GM23338 (cell line): ENCODE results near the gene RPTOR. TPM values are rescaled to one million over a fixed set of nuclear protein-coding genes. Genes with fewer than 3 reads are reported as not detected.

Experiments used
- ATAC-seq: fragments of 200-7000 bp; cut with Tn5 transposase; 3 replicates; pipeline ENCODE4 v1.9.1; 2020
- DNase-seq: peaks from one replicate; pipeline ENCODE4 v3.0.0-alpha.2; 2015; ENCODE audit warnings: low spot score
- H2AFZ ChIP-seq: fragments of 200-600 bp; sonication (generic); 2 replicates; pipeline ENCODE4 v1.8.0; 2016; ENCODE audit warnings: antibody characterized with exemption, mild to moderate bottlenecking, moderate library complexity
- H3F3A ChIP-seq: fragments of 200-600 bp; sonication (generic); replicated peaks from 2 replicates; pipeline ENCODE4 v1.8.0; 2017; ENCODE audit warnings: antibody characterized with exemption, mixed run types, low read depth
- H3K27ac ChIP-seq: fragments of 200-600 bp; sonication (generic); 2 replicates; pipeline ENCODE4 v1.6.1; 2016; ENCODE audit warnings: low read depth
- H3K27me3 ChIP-seq: fragments of 200-600 bp; sonication (generic); 2 replicates; pipeline ENCODE4 v1.8.0; 2016; ENCODE audit warnings: mild to moderate bottlenecking, mixed run types, moderate library complexity; ENCODE audit not compliant: insufficient read depth
- H3K36me3 ChIP-seq: fragments of 200-600 bp; sonication (generic); 2 replicates; pipeline ENCODE4 v1.8.0; 2016; ENCODE audit warnings: mild to moderate bottlenecking; ENCODE audit not compliant: insufficient read depth
- H3K4me1 ChIP-seq: fragments of 200-600 bp; sonication (generic); 2 replicates; pipeline ENCODE4 v1.8.0; 2016; ENCODE audit warnings: mild to moderate bottlenecking, moderate library complexity; ENCODE audit not compliant: insufficient read depth
- H3K4me2 ChIP-seq: fragments of 200-600 bp; sonication (generic); 2 replicates; pipeline ENCODE4 v1.7.1; 2017; ENCODE audit warnings: mixed run types
- H3K4me3 ChIP-seq: fragments of 200-600 bp; sonication (generic); 2 replicates; pipeline ENCODE4 v1.6.1; 2016; ENCODE audit warnings: mixed run types
- H3K79me2 ChIP-seq: fragments of 200-600 bp; sonication (generic); replicated peaks from 2 replicates; pipeline ENCODE4 v1.8.0; 2017; ENCODE audit warnings: mild to moderate bottlenecking; ENCODE audit not compliant: insufficient read depth
- H3K9me2 ChIP-seq: fragments of 200-600 bp; sonication (generic); 2 replicates; pipeline ENCODE4 v1.8.0; 2017; ENCODE audit not compliant: insufficient read depth
- H4K20me1 ChIP-seq: fragments of 200-600 bp; sonication (generic); replicated peaks from 2 replicates; pipeline ENCODE4 v1.8.0; 2017; ENCODE audit warnings: mild to moderate bottlenecking; ENCODE audit not compliant: insufficient read depth
- H3K27ac Mint-ChIP-seq: 2 replicates; pipeline ENCODE4 v1.8.0; 2020; ENCODE audit warnings: inconsistent platforms, mild to moderate bottlenecking, moderate library complexity, mixed read lengths
- H3K27me3 Mint-ChIP-seq: 3 replicates; pipeline ENCODE4 v1.8.0; 2022; ENCODE audit warnings: low read depth, mild to moderate bottlenecking, moderate library complexity, mixed read lengths, inconsistent platforms; ENCODE audit not compliant: insufficient read depth, poor library complexity
- H3K36me3 Mint-ChIP-seq: 3 replicates; pipeline ENCODE4 v1.8.0; 2021; ENCODE audit warnings: low read depth, mild to moderate bottlenecking, inconsistent platforms, moderate library complexity, mixed read lengths
- H3K4me1 Mint-ChIP-seq: 3 replicates; pipeline ENCODE4 v1.8.0; 2020; ENCODE audit warnings: mild to moderate bottlenecking, inconsistent platforms, mixed read lengths
- H3K4me3 Mint-ChIP-seq: 3 replicates; pipeline ENCODE4 v1.8.0; 2021; ENCODE audit warnings: moderate library complexity, mild to moderate bottlenecking, inconsistent platforms, mixed read lengths
- H3K9me3 Mint-ChIP-seq: 3 replicates; pipeline ENCODE4 v1.8.0; 2020; ENCODE audit warnings: moderate library complexity, mild to moderate bottlenecking, inconsistent platforms, mixed read lengths
- CREB1 ChIP-seq: fragments of 250-450 bp; sonication (Bioruptor Pico); IDR thresholded peaks from 2 replicates; pipeline ENCODE4 v1.5.0; 2020; ENCODE audit warnings: low read depth, mild to moderate bottlenecking, moderate library complexity
- EZH2 ChIP-seq: fragments of 200-600 bp; sonication (generic); IDR thresholded peaks from one replicate; pipeline ENCODE4 v1.8.0; 2017; ENCODE audit warnings: antibody characterized with exemption, mild to moderate bottlenecking, low read depth; ENCODE audit not compliant: unreplicated experiment
- EZH2phosphoT487 ChIP-seq: fragments of 200-600 bp; sonication (generic); IDR thresholded peaks from one replicate; pipeline ENCODE4 v1.8.1; 2018; ENCODE audit warnings: antibody characterized with exemption; ENCODE audit not compliant: unreplicated experiment
- JUNB ChIP-seq: IDR thresholded peaks from one replicate; pipeline ENCODE4 v1.6.1; 2016; ENCODE audit warnings: antibody characterized with exemption; ENCODE audit not compliant: unreplicated experiment
- NANOG ChIP-seq: IDR thresholded peaks from 2 replicates; pipeline ENCODE4 v1.6.1; 2016; ENCODE audit warnings: antibody characterized with exemption, borderline replicate concordance
- POLR2AphosphoS5 ChIP-seq: IDR thresholded peaks from 2 replicates; pipeline ENCODE4 v1.6.1; 2016; ENCODE audit warnings: antibody characterized with exemption, low read depth
- STAT1 ChIP-seq: IDR thresholded peaks from one replicate; pipeline ENCODE4 v1.6.1; 2016; ENCODE audit warnings: antibody characterized with exemption; ENCODE audit not compliant: unreplicated experiment
- ZNF114 ChIP-seq: fragments of 250-450 bp; sonication (Bioruptor Pico); IDR thresholded peaks from 2 replicates; pipeline ENCODE4 v1.5.0; 2020; ENCODE audit warnings: mild to moderate bottlenecking, moderate library complexity
- ZNF331 ChIP-seq: fragments of 250-450 bp; sonication (Bioruptor Pico); IDR thresholded peaks from 2 replicates; pipeline ENCODE4 v1.5.0; 2020; ENCODE audit warnings: low read depth, mild to moderate bottlenecking, moderate library complexity
- polyA plus RNA-seq: library from polyadenylated mRNA; unstranded; fragments of >200 nt; fragmentation: Nextera tagmentation; extraction: Ambion mirVana; gene quantifications from 2 replicates; pipeline ENCODE4 v1.2.1, GENCODE V29; 2016
- total RNA-seq: library from RNA; depleted of rRNA; stranded (reverse); fragments of >200 nt; shearing (Covaris generic); gene quantifications from 2 replicates; pipeline ENCODE4 v1.2.3, GENCODE V29; 2014
- TF ChIP-seq, protein P1 (sequence below): IDR thresholded peaks from one replicate; pipeline ENCODE4 v1.6.1; 2018; ENCODE audit warnings: antibody characterized with exemption; ENCODE audit not compliant: unreplicated experiment
- TF ChIP-seq, protein P2 (sequence below): fragments of 250-450 bp; sonication (Bioruptor Pico); IDR thresholded peaks from 2 replicates; pipeline ENCODE4 v1.5.0; 2020; ENCODE audit warnings: mild to moderate bottlenecking, moderate library complexity
- TF ChIP-seq, protein P3 (sequence below), 2 experiments: fragments of 200-600 bp in 1 of 2; sonication (generic) in 1 of 2; conservative IDR thresholded peaks; 2 replicates each; pipeline versions ENCODE4 v1.5.1 to v1.6.1; 2016 to 2017; ENCODE audit warnings: antibody characterized with exemption in 2 of 2, low read depth in 2 of 2, mild to moderate bottlenecking in 2 of 2, moderate library complexity in 1 of 2
- TF ChIP-seq, protein P4 (sequence below): IDR thresholded peaks from 2 replicates; pipeline ENCODE4 v1.6.1; 2016; ENCODE audit warnings: antibody characterized with exemption

RPTOR gene
- total and polyA plus RNA-seq, 2 experiments from 2014 or later: 9.5 to 38.0 TPM

DNA sequence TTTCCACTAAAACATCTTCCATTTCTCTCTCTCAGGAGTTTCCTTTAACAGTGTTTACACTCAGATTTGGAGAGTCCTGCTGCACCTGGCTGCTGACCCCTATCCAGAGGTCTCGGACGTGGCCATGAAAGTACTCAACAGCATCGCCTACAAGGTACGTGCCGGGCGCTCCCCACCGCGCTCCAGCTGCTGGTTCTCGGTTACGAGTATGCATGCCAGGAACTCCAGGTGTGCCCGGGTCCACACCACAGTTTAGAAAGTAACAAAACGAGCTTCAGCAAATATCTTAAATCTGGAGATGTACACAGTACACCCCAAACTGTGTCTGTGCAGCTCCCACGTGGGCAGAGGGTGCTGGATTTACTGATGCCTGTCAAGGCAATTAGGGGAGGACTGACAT is 364.1 kb downstream of the RPTOR start:
- DNase-seq (no peak), ATAC-seq (no peak)
- H3K4me3 Mint-ChIP-seq: no peak overlapping the region
- Histone ChIP-seq H3K4me1 (no peaks in the 10 kb centered on the region), H2AFZ (no peak overlapping the region), H3K9me2 (no peaks in the 10 kb centered on the region), H4K20me1 (peaks cover 6% of the 10 kb centered on the region), H3K4me3 (no peak overlapping the region), H3K4me2 (no peak overlapping the region), H3K36me3 (no peaks in the 10 kb centered on the region), H3K27ac (no peak overlapping the region), H3K79me2 (no peaks in the 10 kb centered on the region), H3K27me3 (no peaks in the 10 kb centered on the region), H3F3A (no peaks in the 10 kb centered on the region)
- peaks cover 11% of the 10 kb centered on the region for H3K9me3 Mint-ChIP-seq
- no peak overlapping the region for H3K27ac Mint-ChIP-seq
- TF ChIP-seq NANOG: no peak
- TF ChIP-seq ZNF114 (CRISPR knock-in tag): no peak
- TF ChIP-seq, protein P1, sequence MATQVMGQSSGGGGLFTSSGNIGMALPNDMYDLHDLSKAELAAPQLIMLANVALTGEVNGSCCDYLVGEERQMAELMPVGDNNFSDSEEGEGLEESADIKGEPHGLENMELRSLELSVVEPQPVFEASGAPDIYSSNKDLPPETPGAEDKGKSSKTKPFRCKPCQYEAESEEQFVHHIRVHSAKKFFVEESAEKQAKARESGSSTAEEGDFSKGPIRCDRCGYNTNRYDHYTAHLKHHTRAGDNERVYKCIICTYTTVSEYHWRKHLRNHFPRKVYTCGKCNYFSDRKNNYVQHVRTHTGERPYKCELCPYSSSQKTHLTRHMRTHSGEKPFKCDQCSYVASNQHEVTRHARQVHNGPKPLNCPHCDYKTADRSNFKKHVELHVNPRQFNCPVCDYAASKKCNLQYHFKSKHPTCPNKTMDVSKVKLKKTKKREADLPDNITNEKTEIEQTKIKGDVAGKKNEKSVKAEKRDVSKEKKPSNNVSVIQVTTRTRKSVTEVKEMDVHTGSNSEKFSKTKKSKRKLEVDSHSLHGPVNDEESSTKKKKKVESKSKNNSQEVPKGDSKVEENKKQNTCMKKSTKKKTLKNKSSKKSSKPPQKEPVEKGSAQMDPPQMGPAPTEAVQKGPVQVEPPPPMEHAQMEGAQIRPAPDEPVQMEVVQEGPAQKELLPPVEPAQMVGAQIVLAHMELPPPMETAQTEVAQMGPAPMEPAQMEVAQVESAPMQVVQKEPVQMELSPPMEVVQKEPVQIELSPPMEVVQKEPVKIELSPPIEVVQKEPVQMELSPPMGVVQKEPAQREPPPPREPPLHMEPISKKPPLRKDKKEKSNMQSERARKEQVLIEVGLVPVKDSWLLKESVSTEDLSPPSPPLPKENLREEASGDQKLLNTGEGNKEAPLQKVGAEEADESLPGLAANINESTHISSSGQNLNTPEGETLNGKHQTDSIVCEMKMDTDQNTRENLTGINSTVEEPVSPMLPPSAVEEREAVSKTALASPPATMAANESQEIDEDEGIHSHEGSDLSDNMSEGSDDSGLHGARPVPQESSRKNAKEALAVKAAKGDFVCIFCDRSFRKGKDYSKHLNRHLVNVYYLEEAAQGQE: no peak
- no peak for TF ChIP-seq CREB1 (CRISPR knock-in tag)
- no peak for TF ChIP-seq JUNB
- no peak for TF ChIP-seq ZNF331 (CRISPR knock-in tag)
- TF ChIP-seq EZH2: no peak
- TF ChIP-seq, protein P2, sequence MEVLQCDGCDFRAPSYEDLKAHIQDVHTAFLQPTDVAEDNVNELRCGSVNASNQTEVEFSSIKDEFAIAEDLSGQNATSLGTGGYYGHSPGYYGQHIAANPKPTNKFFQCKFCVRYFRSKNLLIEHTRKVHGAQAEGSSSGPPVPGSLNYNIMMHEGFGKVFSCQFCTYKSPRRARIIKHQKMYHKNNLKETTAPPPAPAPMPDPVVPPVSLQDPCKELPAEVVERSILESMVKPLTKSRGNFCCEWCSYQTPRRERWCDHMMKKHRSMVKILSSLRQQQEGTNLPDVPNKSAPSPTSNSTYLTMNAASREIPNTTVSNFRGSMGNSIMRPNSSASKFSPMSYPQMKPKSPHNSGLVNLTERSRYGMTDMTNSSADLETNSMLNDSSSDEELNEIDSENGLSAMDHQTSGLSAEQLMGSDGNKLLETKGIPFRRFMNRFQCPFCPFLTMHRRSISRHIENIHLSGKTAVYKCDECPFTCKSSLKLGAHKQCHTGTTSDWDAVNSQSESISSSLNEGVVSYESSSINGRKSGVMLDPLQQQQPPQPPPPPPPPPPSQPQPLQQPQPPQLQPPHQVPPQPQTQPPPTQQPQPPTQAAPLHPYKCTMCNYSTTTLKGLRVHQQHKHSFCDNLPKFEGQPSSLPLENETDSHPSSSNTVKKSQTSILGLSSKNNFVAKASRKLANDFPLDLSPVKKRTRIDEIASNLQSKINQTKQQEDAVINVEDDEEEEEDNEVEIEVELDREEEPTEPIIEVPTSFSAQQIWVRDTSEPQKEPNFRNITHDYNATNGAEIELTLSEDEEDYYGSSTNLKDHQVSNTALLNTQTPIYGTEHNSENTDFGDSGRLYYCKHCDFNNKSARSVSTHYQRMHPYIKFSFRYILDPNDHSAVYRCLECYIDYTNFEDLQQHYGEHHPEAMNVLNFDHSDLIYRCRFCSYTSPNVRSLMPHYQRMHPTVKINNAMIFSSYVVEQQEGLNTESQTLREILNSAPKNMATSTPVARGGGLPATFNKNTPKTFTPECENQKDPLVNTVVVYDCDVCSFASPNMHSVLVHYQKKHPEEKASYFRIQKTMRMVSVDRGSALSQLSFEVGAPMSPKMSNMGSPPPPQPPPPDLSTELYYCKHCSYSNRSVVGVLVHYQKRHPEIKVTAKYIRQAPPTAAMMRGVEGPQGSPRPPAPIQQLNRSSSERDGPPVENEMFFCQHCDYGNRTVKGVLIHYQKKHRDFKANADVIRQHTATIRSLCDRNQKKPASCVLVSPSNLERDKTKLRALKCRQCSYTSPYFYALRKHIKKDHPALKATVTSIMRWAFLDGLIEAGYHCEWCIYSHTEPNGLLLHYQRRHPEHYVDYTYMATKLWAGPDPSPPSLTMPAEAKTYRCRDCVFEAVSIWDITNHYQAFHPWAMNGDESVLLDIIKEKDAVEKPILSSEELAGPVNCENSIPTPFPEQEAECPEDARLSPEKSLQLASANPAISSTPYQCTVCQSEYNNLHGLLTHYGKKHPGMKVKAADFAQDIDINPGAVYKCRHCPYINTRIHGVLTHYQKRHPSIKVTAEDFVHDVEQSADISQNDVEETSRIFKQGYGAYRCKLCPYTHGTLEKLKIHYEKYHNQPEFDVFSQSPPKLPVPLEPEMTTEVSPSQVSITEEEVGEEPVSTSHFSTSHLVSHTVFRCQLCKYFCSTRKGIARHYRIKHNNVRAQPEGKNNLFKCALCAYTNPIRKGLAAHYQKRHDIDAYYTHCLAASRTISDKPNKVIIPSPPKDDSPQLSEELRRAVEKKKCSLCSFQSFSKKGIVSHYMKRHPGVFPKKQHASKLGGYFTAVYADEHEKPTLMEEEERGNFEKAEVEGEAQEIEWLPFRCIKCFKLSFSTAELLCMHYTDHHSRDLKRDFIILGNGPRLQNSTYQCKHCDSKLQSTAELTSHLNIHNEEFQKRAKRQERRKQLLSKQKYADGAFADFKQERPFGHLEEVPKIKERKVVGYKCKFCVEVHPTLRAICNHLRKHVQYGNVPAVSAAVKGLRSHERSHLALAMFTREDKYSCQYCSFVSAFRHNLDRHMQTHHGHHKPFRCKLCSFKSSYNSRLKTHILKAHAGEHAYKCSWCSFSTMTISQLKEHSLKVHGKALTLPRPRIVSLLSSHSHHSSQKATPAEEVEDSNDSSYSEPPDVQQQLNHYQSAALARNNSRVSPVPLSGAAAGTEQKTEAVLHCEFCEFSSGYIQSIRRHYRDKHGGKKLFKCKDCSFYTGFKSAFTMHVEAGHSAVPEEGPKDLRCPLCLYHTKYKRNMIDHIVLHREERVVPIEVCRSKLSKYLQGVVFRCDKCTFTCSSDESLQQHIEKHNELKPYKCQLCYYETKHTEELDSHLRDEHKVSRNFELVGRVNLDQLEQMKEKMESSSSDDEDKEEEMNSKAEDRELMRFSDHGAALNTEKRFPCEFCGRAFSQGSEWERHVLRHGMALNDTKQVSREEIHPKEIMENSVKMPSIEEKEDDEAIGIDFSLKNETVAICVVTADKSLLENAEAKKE: no peak
- TF ChIP-seq POLR2AphosphoS5: no peak
- TF ChIP-seq EZH2phosphoT487: no peak
- TF ChIP-seq, protein P3, sequence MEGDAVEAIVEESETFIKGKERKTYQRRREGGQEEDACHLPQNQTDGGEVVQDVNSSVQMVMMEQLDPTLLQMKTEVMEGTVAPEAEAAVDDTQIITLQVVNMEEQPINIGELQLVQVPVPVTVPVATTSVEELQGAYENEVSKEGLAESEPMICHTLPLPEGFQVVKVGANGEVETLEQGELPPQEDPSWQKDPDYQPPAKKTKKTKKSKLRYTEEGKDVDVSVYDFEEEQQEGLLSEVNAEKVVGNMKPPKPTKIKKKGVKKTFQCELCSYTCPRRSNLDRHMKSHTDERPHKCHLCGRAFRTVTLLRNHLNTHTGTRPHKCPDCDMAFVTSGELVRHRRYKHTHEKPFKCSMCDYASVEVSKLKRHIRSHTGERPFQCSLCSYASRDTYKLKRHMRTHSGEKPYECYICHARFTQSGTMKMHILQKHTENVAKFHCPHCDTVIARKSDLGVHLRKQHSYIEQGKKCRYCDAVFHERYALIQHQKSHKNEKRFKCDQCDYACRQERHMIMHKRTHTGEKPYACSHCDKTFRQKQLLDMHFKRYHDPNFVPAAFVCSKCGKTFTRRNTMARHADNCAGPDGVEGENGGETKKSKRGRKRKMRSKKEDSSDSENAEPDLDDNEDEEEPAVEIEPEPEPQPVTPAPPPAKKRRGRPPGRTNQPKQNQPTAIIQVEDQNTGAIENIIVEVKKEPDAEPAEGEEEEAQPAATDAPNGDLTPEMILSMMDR (conservative IDR thresholded peaks at IDR 0.05; ENCODE audit: low read depth in 2 of 2): no peak
- no peak for TF ChIP-seq STAT1
- TF ChIP-seq, protein P4, sequence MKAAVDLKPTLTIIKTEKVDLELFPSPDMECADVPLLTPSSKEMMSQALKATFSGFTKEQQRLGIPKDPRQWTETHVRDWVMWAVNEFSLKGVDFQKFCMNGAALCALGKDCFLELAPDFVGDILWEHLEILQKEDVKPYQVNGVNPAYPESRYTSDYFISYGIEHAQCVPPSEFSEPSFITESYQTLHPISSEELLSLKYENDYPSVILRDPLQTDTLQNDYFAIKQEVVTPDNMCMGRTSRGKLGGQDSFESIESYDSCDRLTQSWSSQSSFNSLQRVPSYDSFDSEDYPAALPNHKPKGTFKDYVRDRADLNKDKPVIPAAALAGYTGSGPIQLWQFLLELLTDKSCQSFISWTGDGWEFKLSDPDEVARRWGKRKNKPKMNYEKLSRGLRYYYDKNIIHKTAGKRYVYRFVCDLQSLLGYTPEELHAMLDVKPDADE: no peak
- peaks cover 24% of the 10 kb centered on the region for H3K36me3 Mint-ChIP-seq
- peaks cover 13% of the 10 kb centered on the region for H3K27me3 Mint-ChIP-seq
- H3K4me1 Mint-ChIP-seq: peaks cover 2% of the 10 kb centered on the region
